Measurements from ENCODE around the gene MBNL1. TPM values are rescaled to one million over a fixed set of nuclear protein-coding genes. Genes with fewer than 3 reads are reported as not detected.
"Not testable (repeated sequence)": the region's sequence is repeated elsewhere in the genome, so short reads cannot be mapped to it uniquely, and the experiment has no call there.

MBNL1 gene
- total RNA-seq, 1 experiment from 2014 or later, result 117 TPM

DNA sequence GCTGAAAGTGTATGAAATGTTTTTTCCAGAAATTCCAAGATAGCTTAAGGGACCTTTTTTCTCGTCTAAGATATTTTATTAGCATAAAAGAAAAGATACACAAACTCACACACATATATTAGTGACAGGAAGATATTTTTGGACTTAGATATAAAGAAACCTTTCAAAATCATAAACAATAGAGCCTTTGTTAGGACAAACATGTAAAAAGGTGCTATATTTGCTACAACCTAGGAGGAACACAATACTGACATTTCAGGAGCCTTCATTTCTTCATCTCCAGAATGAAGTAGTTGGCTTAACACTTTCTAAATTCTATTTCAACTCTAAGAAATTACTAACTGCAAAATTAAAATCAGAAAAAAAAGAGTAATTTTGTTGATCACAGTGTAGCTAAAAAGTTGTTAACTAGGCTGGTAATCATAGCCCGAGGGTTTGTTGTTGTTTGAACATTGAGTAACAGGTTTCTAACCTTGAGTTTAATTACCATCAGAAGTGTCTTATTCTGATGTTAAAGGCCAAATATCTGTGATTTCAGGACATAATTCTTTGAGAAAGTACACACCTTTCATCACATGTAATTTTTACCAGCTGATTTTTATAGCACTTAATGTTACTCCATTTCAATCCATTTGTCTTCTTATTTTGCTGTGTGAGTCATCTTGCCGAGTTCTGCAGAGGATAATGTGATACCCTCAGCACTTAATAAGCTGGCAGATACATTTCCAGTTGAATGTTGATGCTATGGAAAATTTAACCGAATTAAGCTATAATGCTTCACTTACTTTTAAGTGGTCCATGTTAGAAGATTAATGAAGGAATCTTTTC lies 97.3 kb downstream of the MBNL1 start:
- Histone ChIP-seq H3K27ac (ENCODE audit: low read depth, low read length, poor library complexity, severe bottlenecking) (no peak overlapping the region), H3K4me1 (ENCODE audit: insufficient read depth, low read length, poor library complexity, severe bottlenecking) (no peaks in the 10 kb centered on the region), H3K9me3 (ENCODE audit: low read depth, low read length, poor library complexity, severe bottlenecking) (no peaks in the 10 kb centered on the region), H3K36me3 (ENCODE audit: insufficient read depth, low read length, poor library complexity, severe bottlenecking) (no peaks in the 10 kb centered on the region), H3K4me3 (ENCODE audit: low read depth, low read length, poor library complexity, severe bottlenecking) (no peak overlapping the region), H3K27me3 (replicated peaks; ENCODE audit: insufficient read depth, low read depth, low read length, poor library complexity) (no peaks in the 10 kb centered on the region)
- DNase-seq (ENCODE audit: low spot score), result peak; percentile 61
- intact Hi-C loops (cut with micrococcal nuclease; ENCODE audit: unreplicated experiment), result no loop called here
- ChIA-PET CTCF (no interaction called here), POLR2A (ENCODE audit: low non-redundant PET) (no interaction called here)
- BruUV-seq (replicated peaks), result no TSS peak
- TF ChIP-seq, protein P1, sequence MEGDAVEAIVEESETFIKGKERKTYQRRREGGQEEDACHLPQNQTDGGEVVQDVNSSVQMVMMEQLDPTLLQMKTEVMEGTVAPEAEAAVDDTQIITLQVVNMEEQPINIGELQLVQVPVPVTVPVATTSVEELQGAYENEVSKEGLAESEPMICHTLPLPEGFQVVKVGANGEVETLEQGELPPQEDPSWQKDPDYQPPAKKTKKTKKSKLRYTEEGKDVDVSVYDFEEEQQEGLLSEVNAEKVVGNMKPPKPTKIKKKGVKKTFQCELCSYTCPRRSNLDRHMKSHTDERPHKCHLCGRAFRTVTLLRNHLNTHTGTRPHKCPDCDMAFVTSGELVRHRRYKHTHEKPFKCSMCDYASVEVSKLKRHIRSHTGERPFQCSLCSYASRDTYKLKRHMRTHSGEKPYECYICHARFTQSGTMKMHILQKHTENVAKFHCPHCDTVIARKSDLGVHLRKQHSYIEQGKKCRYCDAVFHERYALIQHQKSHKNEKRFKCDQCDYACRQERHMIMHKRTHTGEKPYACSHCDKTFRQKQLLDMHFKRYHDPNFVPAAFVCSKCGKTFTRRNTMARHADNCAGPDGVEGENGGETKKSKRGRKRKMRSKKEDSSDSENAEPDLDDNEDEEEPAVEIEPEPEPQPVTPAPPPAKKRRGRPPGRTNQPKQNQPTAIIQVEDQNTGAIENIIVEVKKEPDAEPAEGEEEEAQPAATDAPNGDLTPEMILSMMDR (conservative IDR thresholded peaks at IDR 0.05; ENCODE audit: low read depth, low read length), result no peak
- no peak for TF ChIP-seq EZH2 (IDR thresholded peaks at IDR 0.05; ENCODE audit: borderline replicate concordance, low read depth, low read length, poor library complexity, severe bottlenecking)

DNA sequence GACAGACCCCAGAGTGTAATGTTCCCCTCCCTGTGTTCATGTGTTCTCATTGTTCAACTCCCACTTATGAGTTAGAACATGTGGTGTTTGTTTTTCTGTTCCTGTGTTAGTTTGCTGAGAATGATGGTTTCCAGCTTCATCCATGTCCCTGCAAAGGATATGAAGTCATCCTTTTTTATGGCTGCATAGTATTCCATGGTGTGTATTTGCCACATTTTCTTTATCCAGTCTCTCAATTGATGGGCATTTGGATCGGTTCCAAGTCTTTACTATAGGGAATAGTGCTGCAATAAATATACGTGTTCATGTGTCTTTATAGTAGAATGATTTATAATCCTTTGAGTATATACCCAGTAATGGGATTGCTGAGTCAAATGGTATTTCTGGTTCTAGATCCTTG lies 98.5 kb downstream of the MBNL1 start:
- BruUV-seq (replicated peaks); H3K36me3 ChIP-seq (ENCODE audit: insufficient read depth, low read length, poor library complexity, severe bottlenecking); intact Hi-C loops (cut with micrococcal nuclease; ENCODE audit: unreplicated experiment); CTCF ChIA-PET; H3K27ac ChIP-seq (ENCODE audit: low read depth, low read length, poor library complexity, severe bottlenecking); DNase-seq (ENCODE audit: low spot score); POLR2A ChIA-PET (ENCODE audit: low non-redundant PET); H3K9me3 ChIP-seq (ENCODE audit: low read depth, low read length, poor library complexity, severe bottlenecking); H3K4me1 ChIP-seq (ENCODE audit: insufficient read depth, low read length, poor library complexity, severe bottlenecking); H3K4me3 ChIP-seq (ENCODE audit: low read depth, low read length, poor library complexity, severe bottlenecking); H3K27me3 ChIP-seq (replicated peaks; ENCODE audit: insufficient read depth, low read depth, low read length, poor library complexity): not testable (repeated sequence)

DNA sequence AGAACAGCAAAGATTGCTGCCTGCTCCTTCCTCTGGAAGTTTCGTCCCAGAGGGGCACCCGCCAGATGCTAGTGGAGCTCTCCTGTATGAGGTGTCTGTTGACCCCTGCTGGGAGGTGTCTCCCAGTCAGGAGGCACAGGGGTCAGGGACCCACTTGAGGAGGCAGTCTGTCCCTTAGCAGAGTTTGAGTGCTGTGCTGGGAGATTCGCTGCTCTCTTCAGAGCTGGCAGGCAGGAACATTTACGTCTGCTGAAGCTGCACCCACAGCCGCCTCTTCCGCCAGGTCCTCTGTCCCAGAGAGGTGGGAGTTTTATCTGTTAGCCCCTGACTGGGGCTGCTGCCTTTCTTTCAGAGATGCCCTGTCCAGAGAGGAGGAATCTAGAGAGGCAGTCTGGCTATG lies 103.9 kb downstream of the MBNL1 start:
- DNase-seq (ENCODE audit: low spot score); H3K27ac ChIP-seq (ENCODE audit: low read depth, low read length, poor library complexity, severe bottlenecking); POLR2A ChIA-PET (ENCODE audit: low non-redundant PET); intact Hi-C loops (cut with micrococcal nuclease; ENCODE audit: unreplicated experiment); H3K27me3 ChIP-seq (replicated peaks; ENCODE audit: insufficient read depth, low read depth, low read length, poor library complexity); CTCF ChIA-PET; H3K4me3 ChIP-seq (ENCODE audit: low read depth, low read length, poor library complexity, severe bottlenecking); H3K36me3 ChIP-seq (ENCODE audit: insufficient read depth, low read length, poor library complexity, severe bottlenecking); H3K9me3 ChIP-seq (ENCODE audit: low read depth, low read length, poor library complexity, severe bottlenecking); BruUV-seq (replicated peaks): not testable (repeated sequence)
- peaks cover 15% of the 10 kb centered on the region for H3K4me1 ChIP-seq (ENCODE audit: insufficient read depth, low read length, poor library complexity, severe bottlenecking)

DNA sequence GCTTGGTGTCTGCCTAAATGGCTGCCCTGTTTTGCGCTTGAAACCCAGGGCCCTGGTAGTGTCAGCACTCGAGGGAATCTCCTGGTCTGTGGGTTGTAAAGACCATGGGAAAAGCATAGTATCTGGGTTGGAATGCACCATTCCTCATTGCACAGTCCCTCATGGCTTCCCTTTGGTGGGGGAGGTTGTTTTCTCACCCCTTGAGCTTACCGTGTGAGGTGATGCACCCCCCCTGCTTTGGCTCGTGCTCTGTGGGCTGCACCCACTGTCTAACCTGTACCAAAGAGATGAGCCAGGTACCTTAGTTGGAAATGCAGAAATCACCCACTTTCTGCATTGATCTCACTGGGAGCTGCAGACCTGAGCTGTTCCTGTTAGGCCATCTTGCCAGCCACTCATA lies 104.7 kb downstream of the MBNL1 start:
- CTCF ChIA-PET, result no interaction called here
- POLR2A ChIA-PET (ENCODE audit: low non-redundant PET), result no interaction called here
- Histone ChIP-seq H3K4me3 (ENCODE audit: low read depth, low read length, poor library complexity, severe bottlenecking) (no peak overlapping the region), H3K4me1 (ENCODE audit: insufficient read depth, low read length, poor library complexity, severe bottlenecking) (peaks cover 15% of the 10 kb centered on the region), H3K9me3 (ENCODE audit: low read depth, low read length, poor library complexity, severe bottlenecking) (no peaks in the 10 kb centered on the region), H3K36me3 (ENCODE audit: insufficient read depth, low read length, poor library complexity, severe bottlenecking) (no peaks in the 10 kb centered on the region), H3K27me3 (replicated peaks; ENCODE audit: insufficient read depth, low read depth, low read length, poor library complexity) (no peaks in the 10 kb centered on the region), H3K27ac (ENCODE audit: low read depth, low read length, poor library complexity, severe bottlenecking) (no peak overlapping the region)
- intact Hi-C loops (cut with micrococcal nuclease; ENCODE audit: unreplicated experiment), result no loop called here
- no peak for TF ChIP-seq EZH2 (IDR thresholded peaks at IDR 0.05; ENCODE audit: borderline replicate concordance, low read depth, low read length, poor library complexity, severe bottlenecking)
- TF ChIP-seq, protein P1 (conservative IDR thresholded peaks at IDR 0.05; ENCODE audit: low read depth, low read length), result no peak
- BruUV-seq (replicated peaks), result no TSS peak
- no peak for DNase-seq (ENCODE audit: low spot score)
